ENCODE results near the gene ART1.
"Not testable (repeated sequence)": the region's sequence is repeated elsewhere in the genome, so short reads cannot be mapped to it uniquely, and the experiment has no call there.

ART1 gene

GRCh38 chr11:3644817-3645235 is at the start of gene ART1:
TSS of gene ART1 (plus strand) at chr11:3645128. CDS start at chr11:3659214, 14,086 bp downstream.
- peak; percentile 37 for DNase-seq (ENCODE audit: low spot score)

- DNase-seq (ENCODE audit: low spot score): not testable (repeated sequence)
Measured at GRCh38 chr11:3597743-3598142, 47.2 kb upstream of the ART1 start.

GRCh38 chr11:3600201-3600600 is 44.7 kb upstream of the ART1 start:
- not testable (repeated sequence) for DNase-seq (ENCODE audit: low spot score)

GRCh38 chr11:3604167-3604566 is 40.8 kb upstream of the ART1 start:
- DNase-seq (ENCODE audit: low spot score): no peak

GRCh38 chr11:3605283-3605662 is 39.7 kb upstream of the ART1 start:
- no peak for DNase-seq (ENCODE audit: low spot score)

GRCh38 chr11:3605771-3606203 is 39.1 kb upstream of the ART1 start:
- no peak for DNase-seq (ENCODE audit: low spot score)

- peak; percentile 72 for DNase-seq (ENCODE audit: low spot score)
Measured at GRCh38 chr11:3609416-3610265, 35.3 kb upstream of the ART1 start.

GRCh38 chr11:3610846-3611245 is 34.1 kb upstream of the ART1 start:
- no peak for DNase-seq (ENCODE audit: low spot score)

GRCh38 chr11:3611976-3612678 is 32.8 kb upstream of the ART1 start:
- DNase-seq (ENCODE audit: low spot score): no peak

- no peak for DNase-seq (ENCODE audit: low spot score)
Measured at GRCh38 chr11:3613998-3614741, 30.8 kb upstream of the ART1 start.

- DNase-seq (ENCODE audit: low spot score): no peak
Measured at GRCh38 chr11:3614742-3615171, 30.2 kb upstream of the ART1 start.

GRCh38 chr11:3615998-3616397 is 28.9 kb upstream of the ART1 start:
- no peak for DNase-seq (ENCODE audit: low spot score)

- DNase-seq (ENCODE audit: low spot score): no peak
Measured at GRCh38 chr11:3616721-3617460, 28.0 kb upstream of the ART1 start.

GRCh38 chr11:3617990-3618389 is 26.9 kb upstream of the ART1 start:
- DNase-seq (ENCODE audit: low spot score): no peak

GRCh38 chr11:3622521-3622920 is 22.4 kb upstream of the ART1 start:
- DNase-seq (ENCODE audit: low spot score): no peak

GRCh38 chr11:3623121-3623520 is 21.8 kb upstream of the ART1 start:
- no peak for DNase-seq (ENCODE audit: low spot score)

GRCh38 chr11:3623767-3624458 is 21.0 kb upstream of the ART1 start:
- no peak for DNase-seq (ENCODE audit: low spot score)

GRCh38 chr11:3626250-3626960 is 18.5 kb upstream of the ART1 start:
- no peak for DNase-seq (ENCODE audit: low spot score)

- DNase-seq (ENCODE audit: low spot score): no peak
Measured at GRCh38 chr11:3627291-3627690, 17.6 kb upstream of the ART1 start.

GRCh38 chr11:3631331-3631730 is 13.6 kb upstream of the ART1 start:
- DNase-seq (ENCODE audit: low spot score): no peak
